SK-N-SH treated with all-trans-retinoic acid at 6 μM for 48 hours (cell line): ENCODE data around the gene ATAD3B.

Experiments used
- ARNTL ChIP-seq: fragments of 450-650 bp; formaldehyde crosslinking; IDR thresholded peaks from 2 replicates; pipeline ENCODE4 v1.5.0; 2020; ENCODE audit warnings: low read depth, mild to moderate bottlenecking, moderate library complexity, borderline replicate concordance
- BACH2 ChIP-seq: fragments of 250-450 bp; sonication (Bioruptor Pico); IDR thresholded peaks from 2 replicates; pipeline ENCODE4 v1.9.0; 2021; ENCODE audit warnings: mild to moderate bottlenecking, borderline replicate concordance
- CREB5 ChIP-seq: fragments of 250-450 bp; sonication (Bioruptor Pico); IDR thresholded peaks from 2 replicates; pipeline ENCODE4 v1.5.1; 2020; ENCODE audit warnings: low read depth, mild to moderate bottlenecking, moderate library complexity
- OSR1 ChIP-seq: fragments of 250-450 bp; sonication (Bioruptor Pico); IDR thresholded peaks from 2 replicates; pipeline ENCODE4 v1.8.0; 2022; ENCODE audit warnings: moderate library complexity, mild to moderate bottlenecking, inconsistent platforms
- PATZ1 ChIP-seq: fragments of 250-450 bp; sonication (Bioruptor Pico); IDR thresholded peaks from 2 replicates; pipeline ENCODE4 v1.8.0; 2020; ENCODE audit warnings: mild to moderate bottlenecking, moderate library complexity, borderline replicate concordance
- TSHZ2 ChIP-seq: fragments of 250-450 bp; sonication (Bioruptor Pico); IDR thresholded peaks from 2 replicates; pipeline ENCODE4 v1.5.0; 2020; ENCODE audit warnings: mild to moderate bottlenecking, moderate library complexity
- ZC3H10 ChIP-seq: fragments of 250-450 bp; sonication (Bioruptor Pico); IDR thresholded peaks from 2 replicates; pipeline ENCODE4 v1.5.1; 2021; ENCODE audit warnings: mild to moderate bottlenecking, moderate library complexity
- ZNF70 ChIP-seq: fragments of 450-650 bp; formaldehyde crosslinking; IDR thresholded peaks from 2 replicates; pipeline ENCODE4 v1.5.0; 2020; ENCODE audit warnings: mild to moderate bottlenecking, moderate library complexity
- ZNF8 ChIP-seq: fragments of 450-650 bp; formaldehyde crosslinking; IDR thresholded peaks from 2 replicates; pipeline ENCODE4 v1.5.0; 2020; ENCODE audit warnings: mild to moderate bottlenecking, moderate library complexity
- TF ChIP-seq, protein P1 (sequence below): fragments of 250-450 bp; sonication (Bioruptor Pico); IDR thresholded peaks from 2 replicates; pipeline ENCODE4 v1.5.1; 2021; ENCODE audit warnings: mild to moderate bottlenecking, moderate library complexity

- no peak for TF ChIP-seq CREB5
- TF ChIP-seq ZC3H10 (CRISPR knock-in tag): no peak
- TF ChIP-seq ZNF8 (CRISPR knock-in tag): no peak
- no peak for TF ChIP-seq OSR1 (CRISPR knock-in tag)
- no peak for TF ChIP-seq PATZ1
- no peak for TF ChIP-seq ZNF70 (CRISPR knock-in tag)
- no peak for TF ChIP-seq ARNTL (CRISPR knock-in tag)
- TF ChIP-seq, protein P1, sequence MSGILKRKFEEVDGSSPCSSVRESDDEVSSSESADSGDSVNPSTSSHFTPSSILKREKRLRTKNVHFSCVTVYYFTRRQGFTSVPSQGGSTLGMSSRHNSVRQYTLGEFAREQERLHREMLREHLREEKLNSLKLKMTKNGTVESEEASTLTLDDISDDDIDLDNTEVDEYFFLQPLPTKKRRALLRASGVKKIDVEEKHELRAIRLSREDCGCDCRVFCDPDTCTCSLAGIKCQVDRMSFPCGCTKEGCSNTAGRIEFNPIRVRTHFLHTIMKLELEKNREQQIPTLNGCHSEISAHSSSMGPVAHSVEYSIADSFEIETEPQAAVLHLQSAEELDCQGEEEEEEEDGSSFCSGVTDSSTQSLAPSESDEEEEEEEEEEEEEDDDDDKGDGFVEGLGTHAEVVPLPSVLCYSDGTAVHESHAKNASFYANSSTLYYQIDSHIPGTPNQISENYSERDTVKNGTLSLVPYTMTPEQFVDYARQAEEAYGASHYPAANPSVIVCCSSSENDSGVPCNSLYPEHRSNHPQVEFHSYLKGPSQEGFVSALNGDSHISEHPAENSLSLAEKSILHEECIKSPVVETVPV: no peak
- TF ChIP-seq BACH2 (CRISPR knock-in tag): no peak
- TF ChIP-seq TSHZ2: no peak
Measured at GRCh38 chr1:1535201-1536018, 63.8 kb downstream of the ATAD3B start.
